Measurements from ENCODE around the gene MMRN2. TPM values are rescaled to one million over a fixed set of nuclear protein-coding genes. Genes with fewer than 3 reads are reported as not detected.

MMRN2 gene
- total and polyA plus RNA-seq, 2 of the 8 experiments (the other 6 are each of a cell fraction or from before 2014, with no cell fraction given) = 1.2 TPM

GRCh38 chr10:87000491-87000890 is 43.1 kb upstream of the MMRN2 start:
- Histone ChIP-seq H4K8ac (ENCODE audit: extremely low read depth, insufficient read depth, low read length) (no peak overlapping the region), H4K5ac (ENCODE audit: insufficient read length, low read depth, low read length) (no peak overlapping the region), H2BK120ac (replicated peaks; ENCODE audit: low read depth, low read length) (no peak overlapping the region), H3K9me3 (ENCODE audit: insufficient read depth in 2 of 2, low read depth in 1 of 2, low read length in 1 of 2) (no peaks in the 10 kb centered on the region), H2BK20ac (ENCODE audit: low read length) (no peak overlapping the region), H3K4me3 (ENCODE audit: extremely low read depth in 1 of 4, insufficient read depth in 2 of 4, low read depth in 3 of 4, low read length in 4 of 4) (no peak overlapping the region), H2AFZ (ENCODE audit: low read length) (no peak overlapping the region), H3K4ac (replicated peaks; ENCODE audit: insufficient read length, low read depth, low read length) (no peak overlapping the region), H3K27me3 (replicated peaks in 1 of 4; ENCODE audit: control insufficient read depth in 3 of 4, extremely low read depth in 1 of 4, insufficient read depth in 3 of 4, low read length in 3 of 4) (no peaks in the 10 kb centered on the region), H3K4me1 (replicated peaks in 1 of 4; ENCODE audit: control insufficient read depth in 3 of 4, insufficient read depth in 4 of 4, low read length in 3 of 4) (no peaks in the 10 kb centered on the region), H3K79me1 (ENCODE audit: low read depth, low read length) (no peaks in the 10 kb centered on the region), H3K14ac (ENCODE audit: insufficient read length) (no peak overlapping the region), H2BK5ac (ENCODE audit: low read depth, low read length) (no peak overlapping the region), H3K56ac (replicated peaks; ENCODE audit: insufficient read length, low read depth, low read length) (no peak overlapping the region), H4K91ac (replicated peaks; ENCODE audit: insufficient read length, low read length) (no peak overlapping the region), H3K23ac (ENCODE audit: insufficient read length) (no peak overlapping the region), H3K36me3 (ENCODE audit: control insufficient read depth in 2 of 4, insufficient read depth in 4 of 4, low read length in 3 of 4) (no peaks in the 10 kb centered on the region), H2AK5ac (ENCODE audit: low read depth, low read length) (no peak overlapping the region), H2BK15ac (ENCODE audit: low read length) (no peak overlapping the region), H3K23me2 (ENCODE audit: low read depth, low read length) (no peaks in the 10 kb centered on the region), H3K4me2 (ENCODE audit: insufficient read depth in 1 of 2, low read depth in 2 of 2, low read length in 2 of 2) (no peak overlapping the region), H2BK12ac (ENCODE audit: low read depth, low read length) (no peak overlapping the region), H3K18ac (ENCODE audit: extremely low read depth, low read length) (no peak overlapping the region), H4K20me1 (replicated peaks in 1 of 2; ENCODE audit: control insufficient read depth in 1 of 2, insufficient read depth in 2 of 2, low read length in 2 of 2) (no peaks in the 10 kb centered on the region), H3K79me2 (ENCODE audit: control insufficient read depth in 1 of 2, insufficient read depth in 2 of 2, low read length in 2 of 2) (no peaks in the 10 kb centered on the region), H3K9ac (replicated peaks in 1 of 4; ENCODE audit: extremely low read depth in 1 of 4, low read depth in 3 of 4, low read length in 3 of 4) (no peak overlapping the region), H3K27ac (ENCODE audit: low read depth, low read length) (no peak overlapping the region)
- no peak for DNase-seq (ENCODE audit: low read depth in 1 of 2, low spot score in 2 of 2)
- WGBS, 2 experiments (ENCODE audit: extremely low coverage in 1 of 2, insufficient coverage in 1 of 2, insufficient read length in 1 of 2, insufficient replicate concordance in 2 of 2, low coverage in 1 of 2, low lambda C conversion rate in 2 of 2, missing lambda C conversion rate in 1 of 2) = 89% methylated on average over 3 of the region's 3 CpGs; no CpG with 5 or more reads in 1 of the 2 experiments
- ChIA-PET CTCF (ENCODE audit: partially characterized antibody) (no interaction called here), POLR2A (ENCODE audit: partially characterized antibody) (interaction anchor here (0.7 kb wide), 1 partner anchor 46 kb away, joined by 3 read pairs; no protein-coding TSS in a partner anchor)
- TF ChIP-seq RXRA (IDR thresholded peaks at IDR 0.05; ENCODE audit: insufficient read depth, low read depth, low read length) = no peak
- no peak for TF ChIP-seq JUND (IDR thresholded peaks at IDR 0.05; ENCODE audit: low read length)
- TF ChIP-seq EGR1 (IDR thresholded peaks at IDR 0.05; ENCODE audit: borderline replicate concordance, low read depth, low read length) = no peak
- TF ChIP-seq GABPA (IDR thresholded peaks at IDR 0.05; ENCODE audit: borderline replicate concordance, insufficient read depth, low read length) = no peak
- TF ChIP-seq POU5F1 (IDR thresholded peaks at IDR 0.05; ENCODE audit: low read depth, low read length) = no peak
- TF ChIP-seq BCL11A (IDR thresholded peaks at IDR 0.05; ENCODE audit: low read depth in 2 of 2, low read length in 2 of 2) = no peak
- TF ChIP-seq, protein P1, sequence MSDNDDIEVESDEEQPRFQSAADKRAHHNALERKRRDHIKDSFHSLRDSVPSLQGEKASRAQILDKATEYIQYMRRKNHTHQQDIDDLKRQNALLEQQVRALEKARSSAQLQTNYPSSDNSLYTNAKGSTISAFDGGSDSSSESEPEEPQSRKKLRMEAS (IDR thresholded peaks at IDR 0.05) = no peak
- no peak for FAIRE-seq
